GM12891 (cell line): ENCODE results near the gene NHLH1.

Experiments
- PAX5 ChIP-seq: IDR thresholded peaks from 2 replicates; pipeline ENCODE4 v1.6.1; 2011; ENCODE audit warnings: low read length, moderate library complexity, mild to moderate bottlenecking; ENCODE audit not compliant: insufficient read depth, severe bottlenecking
- POLR2A ChIP-seq: IDR thresholded peaks from 2 replicates; pipeline ENCODE4 v1.6.1; 2011; ENCODE audit warnings: low read depth, low read length, control low read depth
- POLR2AphosphoS5 ChIP-seq: IDR thresholded peaks from 2 replicates; pipeline ENCODE4 v1.6.1; 2011; ENCODE audit warnings: low read depth, low read length, control low read depth
- SPI1 ChIP-seq: IDR thresholded peaks from 2 replicates; pipeline ENCODE4 v1.6.1; 2011; ENCODE audit warnings: low read depth, low read length, control low read depth
- TAF1 ChIP-seq: IDR thresholded peaks from 2 replicates; pipeline ENCODE4 v1.6.1; 2011; ENCODE audit warnings: low read depth, low read length, control low read depth

DNA sequence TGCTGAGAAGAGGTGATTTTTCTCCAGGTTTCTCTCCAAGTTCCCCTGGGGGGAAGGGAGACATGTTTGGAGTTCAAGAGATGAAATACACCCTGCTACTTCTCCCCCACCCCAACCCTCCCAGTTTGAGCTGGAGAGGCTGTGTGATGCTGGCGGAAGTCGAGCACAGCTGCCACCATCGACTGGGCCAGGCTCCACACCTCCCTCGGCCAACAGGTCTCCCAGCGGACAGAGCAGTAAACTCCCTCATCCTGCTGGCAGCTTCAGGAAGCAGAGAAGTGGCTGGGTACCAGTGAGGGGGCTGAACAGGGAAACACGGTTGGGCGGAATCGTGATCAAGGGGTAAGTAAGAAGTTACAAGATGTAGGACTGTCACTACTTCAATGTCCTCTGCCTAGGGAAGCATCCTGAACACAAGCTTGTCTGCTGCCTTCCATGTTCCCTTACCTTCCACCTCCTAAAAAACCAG, 6.6 kb upstream of the NHLH1 start:
- no peak for TF ChIP-seq POLR2AphosphoS5
- TF ChIP-seq POLR2A = no peak
- TF ChIP-seq PAX5 = no peak
- TF ChIP-seq TAF1 = no peak
- TF ChIP-seq SPI1 = no peak
